ENCODE measurements around the gene CACNA2D3.

DNA sequence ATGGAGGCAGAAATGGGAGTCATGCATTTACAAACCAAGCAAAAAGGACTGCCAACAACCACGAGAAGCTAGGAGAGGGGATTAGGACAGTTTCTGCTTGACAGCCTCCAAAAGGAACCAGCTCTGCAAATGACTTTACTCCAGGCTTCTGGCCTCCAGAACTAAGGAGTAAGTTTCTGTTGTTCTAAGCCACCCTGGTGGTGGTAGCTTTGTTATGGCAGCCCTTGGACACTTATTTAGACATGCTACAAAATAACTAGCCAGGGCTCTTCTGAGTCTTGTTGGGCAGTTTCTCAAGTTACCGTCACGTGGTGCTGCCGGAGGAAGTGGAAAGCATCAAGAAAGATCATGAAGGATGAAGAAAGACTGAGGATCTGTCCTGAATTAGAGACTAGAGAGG, 419.0 kb downstream of the CACNA2D3 start:
- TF ChIP-seq CTCF (IDR thresholded peaks at IDR 0.05), result no peak
- no peak for TF ChIP-seq ZFX (IDR thresholded peaks at IDR 0.05; ENCODE audit: borderline replicate concordance)
